Esophagus muscularis mucosa (tissue), 3 donors: ENCODE results near the gene SCN3A.

Experiments
- POLR2A ChIP-seq: fragments of 450-650 bp; IDR thresholded peaks from one replicate; pipeline ENCODE4 v1.6.1; 2017; ENCODE audit warnings: antibody characterized with exemption, moderate library complexity, mild to moderate bottlenecking, low read depth
- POLR2AphosphoS5 ChIP-seq, 2 donors: sonication (generic); formaldehyde crosslinking; IDR thresholded peaks; one replicate each; pipeline ENCODE4 v1.6.1; 2017; ENCODE audit warnings: antibody characterized with exemption in 2 of 2
- TF ChIP-seq, protein P1 (sequence below), 3 experiments: fragments of 200-600 bp in 2 of 3; fragments of 450-650 bp in 1 of 3; sonication (generic) in 2 of 3; IDR thresholded peaks; one replicate each; pipeline ENCODE4 v1.5.1; 2017 to 2019; ENCODE audit warnings: antibody characterized with exemption in 3 of 3, mild to moderate bottlenecking in 2 of 3, moderate library complexity in 1 of 3

DNA sequence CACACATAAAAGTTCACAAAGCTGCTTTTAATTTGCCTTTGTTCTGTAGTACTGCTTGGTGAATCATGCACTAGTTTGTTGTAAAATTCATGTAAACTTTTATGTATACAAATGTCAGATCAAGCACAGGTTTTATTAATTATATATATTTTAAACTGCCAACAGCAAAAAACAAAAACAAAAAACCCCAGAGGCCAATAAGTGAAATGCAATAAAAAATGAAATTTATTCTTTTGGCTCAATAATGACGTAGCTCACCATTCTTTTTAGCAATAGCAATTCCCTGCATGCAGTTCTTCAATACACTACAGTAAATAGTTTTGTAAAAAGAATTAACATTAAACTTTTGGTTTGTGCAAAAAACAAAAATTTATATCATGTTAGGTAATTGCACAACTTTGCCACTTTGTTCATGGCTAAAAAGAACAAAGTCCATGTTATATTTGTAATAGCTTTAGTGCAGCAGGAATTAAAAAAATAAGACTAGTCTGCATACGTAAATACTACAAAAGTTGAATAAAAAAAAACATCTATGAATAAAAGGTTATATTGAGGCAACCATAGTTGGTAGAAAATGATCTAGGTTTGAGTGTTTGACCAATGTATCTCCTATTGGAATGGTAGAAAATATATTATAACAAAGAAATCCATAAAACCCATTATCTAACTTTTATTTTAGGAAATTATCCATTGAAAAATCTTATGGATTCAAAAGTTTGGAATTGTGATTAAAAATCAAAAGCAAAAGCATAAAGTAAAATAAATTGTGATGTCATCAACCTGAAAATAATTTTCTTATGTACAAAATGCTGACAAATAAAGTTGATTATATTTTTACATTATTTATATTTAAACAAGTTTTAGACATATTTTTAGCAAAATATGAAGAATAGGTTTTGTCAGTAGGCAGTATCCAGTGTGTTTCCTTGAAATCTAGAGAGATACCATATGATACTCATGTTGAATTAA is 115.6 kb downstream of the SCN3A start:
- no peak for TF ChIP-seq POLR2AphosphoS5 (IDR thresholded peaks at IDR 0.05)
- TF ChIP-seq, protein P1, sequence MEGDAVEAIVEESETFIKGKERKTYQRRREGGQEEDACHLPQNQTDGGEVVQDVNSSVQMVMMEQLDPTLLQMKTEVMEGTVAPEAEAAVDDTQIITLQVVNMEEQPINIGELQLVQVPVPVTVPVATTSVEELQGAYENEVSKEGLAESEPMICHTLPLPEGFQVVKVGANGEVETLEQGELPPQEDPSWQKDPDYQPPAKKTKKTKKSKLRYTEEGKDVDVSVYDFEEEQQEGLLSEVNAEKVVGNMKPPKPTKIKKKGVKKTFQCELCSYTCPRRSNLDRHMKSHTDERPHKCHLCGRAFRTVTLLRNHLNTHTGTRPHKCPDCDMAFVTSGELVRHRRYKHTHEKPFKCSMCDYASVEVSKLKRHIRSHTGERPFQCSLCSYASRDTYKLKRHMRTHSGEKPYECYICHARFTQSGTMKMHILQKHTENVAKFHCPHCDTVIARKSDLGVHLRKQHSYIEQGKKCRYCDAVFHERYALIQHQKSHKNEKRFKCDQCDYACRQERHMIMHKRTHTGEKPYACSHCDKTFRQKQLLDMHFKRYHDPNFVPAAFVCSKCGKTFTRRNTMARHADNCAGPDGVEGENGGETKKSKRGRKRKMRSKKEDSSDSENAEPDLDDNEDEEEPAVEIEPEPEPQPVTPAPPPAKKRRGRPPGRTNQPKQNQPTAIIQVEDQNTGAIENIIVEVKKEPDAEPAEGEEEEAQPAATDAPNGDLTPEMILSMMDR (IDR thresholded peaks at IDR 0.05): no peak
- TF ChIP-seq POLR2A: no peak
